Activated CD8-positive, alpha-beta memory T cell treated with anti-CD3 and anti-CD28 coated beads, Interleukin-2, amount 50 U/mL, for 48 hours (primary cell): ENCODE data around the gene VAT1L.
"Not testable (repeated sequence)": the region's sequence is repeated elsewhere in the genome, so short reads cannot be mapped to it uniquely, and the experiment has no call there.

Experiments
- DNase-seq: peaks from one replicate; pipeline ENCODE4 v3.0.0-alpha.2; 2020

VAT1L gene

DNA sequence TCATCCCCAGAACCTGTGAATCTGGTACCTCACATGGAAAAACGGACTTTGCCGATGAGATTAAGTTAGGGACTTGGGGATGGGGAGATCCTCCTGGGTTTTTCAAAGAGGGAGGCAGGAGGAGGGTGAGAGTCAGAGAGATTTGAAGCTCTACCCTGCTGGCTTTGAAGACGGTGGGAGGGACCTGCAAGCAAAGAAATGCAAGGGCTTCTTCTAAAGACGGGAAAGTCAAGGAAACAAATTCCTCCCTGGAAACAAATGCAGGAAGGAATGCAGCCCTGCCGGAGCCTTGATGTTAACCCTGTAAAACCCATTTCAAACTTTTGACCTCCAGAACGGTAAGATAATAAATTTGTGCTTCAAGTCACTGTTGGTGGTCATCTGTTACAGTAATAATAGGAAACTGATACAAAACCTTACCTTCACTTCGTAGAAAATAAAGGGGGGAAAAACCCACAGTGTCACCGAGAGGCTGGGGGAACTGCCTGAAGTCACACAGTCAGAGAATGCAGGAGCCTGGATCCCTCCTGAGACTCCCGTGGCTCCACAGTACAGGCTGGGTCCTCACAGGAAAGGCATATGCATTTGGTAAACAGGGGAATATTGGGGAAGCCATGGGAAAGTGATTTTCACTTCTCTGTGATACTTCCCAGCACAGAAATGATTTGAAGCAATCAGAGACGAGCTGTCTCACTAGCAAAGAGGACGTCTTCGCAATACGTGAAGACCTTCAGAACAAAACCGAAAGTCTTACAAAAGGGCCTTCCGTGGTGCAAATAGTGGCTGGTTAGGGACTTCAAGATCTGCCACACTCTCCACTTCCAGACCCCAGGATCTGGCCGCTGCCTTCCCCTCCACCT is 175.1 kb downstream of the VAT1L start:
- DNase-seq = no peak

DNA sequence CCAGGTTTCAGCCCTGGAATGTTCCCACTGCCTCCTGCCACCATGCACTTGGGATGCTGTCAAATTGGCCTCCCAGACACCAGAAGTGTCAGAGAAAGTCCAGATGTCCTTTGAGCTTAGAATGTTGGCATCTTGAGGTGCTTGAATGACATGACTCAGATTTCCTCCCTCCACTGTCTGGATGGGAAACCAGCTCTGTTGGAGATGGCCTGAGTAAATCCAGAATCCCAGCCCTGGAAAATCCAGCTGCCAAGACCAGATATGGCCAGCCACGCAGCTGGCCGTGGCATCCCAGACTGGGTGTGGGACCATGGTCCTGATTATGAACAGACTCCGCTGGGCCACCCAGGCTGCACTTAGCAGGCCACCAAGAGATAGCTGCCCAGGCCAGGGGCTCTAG is 177.0 kb downstream of the VAT1L start:
- no peak for DNase-seq

DNA sequence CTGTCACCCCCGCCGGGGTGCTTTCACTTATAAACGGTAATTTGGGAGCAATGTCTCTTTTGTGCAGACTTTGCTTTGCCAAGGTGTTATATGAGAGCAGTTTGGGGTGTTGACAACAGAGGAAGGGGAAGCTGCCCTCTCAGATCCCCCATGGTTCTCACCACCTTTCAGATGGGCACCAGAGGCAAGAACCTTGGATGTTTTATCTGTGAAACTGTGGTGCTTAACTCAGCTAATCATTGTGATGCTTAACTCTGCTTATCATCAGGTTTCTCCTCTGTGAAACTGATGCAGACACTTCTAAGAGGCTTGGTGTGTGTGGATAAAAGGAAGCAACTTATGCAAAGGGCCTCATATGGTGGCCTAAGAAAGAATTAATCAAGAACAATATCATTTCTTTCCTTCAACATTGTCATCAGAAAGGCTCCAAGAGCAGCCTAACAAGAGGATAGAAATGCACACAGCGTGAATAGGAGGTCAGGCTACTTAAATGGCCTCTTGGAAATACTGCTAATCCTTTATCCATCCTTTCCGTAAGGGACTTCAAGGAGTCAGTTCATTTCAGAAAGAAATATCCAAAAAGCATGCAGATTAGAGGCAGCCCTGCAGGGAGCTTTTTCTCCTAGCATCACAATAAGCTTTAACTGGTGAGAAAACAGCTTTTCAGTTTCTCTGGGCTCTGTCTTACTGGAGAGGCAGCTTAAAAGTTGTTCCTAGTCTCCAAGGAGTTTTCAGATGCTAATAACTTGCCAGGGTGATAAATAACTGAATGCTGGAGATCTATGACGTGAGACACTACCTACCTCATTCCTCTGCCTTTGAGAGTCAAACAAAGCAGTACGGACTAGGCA is 178.9 kb downstream of the VAT1L start:
- DNase-seq = no peak

DNA sequence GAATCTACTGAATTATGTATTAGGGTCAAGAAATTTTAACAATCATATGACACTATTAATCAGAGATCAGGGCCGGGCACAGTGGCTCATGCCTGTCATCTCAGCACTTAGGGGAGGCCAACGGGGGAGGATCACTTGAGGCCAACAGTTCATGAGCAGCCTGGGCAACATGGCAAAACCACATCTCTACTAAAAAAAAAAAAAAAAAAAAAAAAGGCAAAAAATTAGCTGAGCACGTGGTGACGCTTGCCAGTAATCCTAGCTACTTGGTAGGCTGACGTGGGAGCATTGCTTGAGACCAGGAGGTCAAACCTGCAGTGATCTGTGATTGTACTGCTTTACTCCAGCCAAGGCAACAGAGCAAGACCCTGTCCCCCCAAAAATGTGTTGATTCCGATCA is 181.5 kb downstream of the VAT1L start:
- no peak for DNase-seq

DNA sequence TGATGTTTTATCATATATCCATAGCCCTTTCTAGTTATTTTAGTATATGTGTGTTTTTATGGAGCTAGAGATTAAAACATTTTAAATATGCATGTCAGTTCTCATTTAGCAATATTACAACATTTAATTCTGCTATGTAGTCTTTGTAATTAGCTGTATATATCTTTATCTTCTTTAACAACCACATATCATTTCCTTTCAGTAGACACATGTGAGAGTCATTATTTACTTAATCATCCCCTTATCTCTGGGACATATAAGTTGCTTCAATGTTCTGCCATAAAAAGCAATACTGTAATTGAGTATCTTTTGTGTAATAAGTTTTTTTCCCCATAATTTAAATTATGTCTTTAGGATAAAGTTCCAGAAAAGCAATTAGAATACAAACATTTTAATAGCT is 182.0 kb downstream of the VAT1L start:
- DNase-seq = no peak

DNA sequence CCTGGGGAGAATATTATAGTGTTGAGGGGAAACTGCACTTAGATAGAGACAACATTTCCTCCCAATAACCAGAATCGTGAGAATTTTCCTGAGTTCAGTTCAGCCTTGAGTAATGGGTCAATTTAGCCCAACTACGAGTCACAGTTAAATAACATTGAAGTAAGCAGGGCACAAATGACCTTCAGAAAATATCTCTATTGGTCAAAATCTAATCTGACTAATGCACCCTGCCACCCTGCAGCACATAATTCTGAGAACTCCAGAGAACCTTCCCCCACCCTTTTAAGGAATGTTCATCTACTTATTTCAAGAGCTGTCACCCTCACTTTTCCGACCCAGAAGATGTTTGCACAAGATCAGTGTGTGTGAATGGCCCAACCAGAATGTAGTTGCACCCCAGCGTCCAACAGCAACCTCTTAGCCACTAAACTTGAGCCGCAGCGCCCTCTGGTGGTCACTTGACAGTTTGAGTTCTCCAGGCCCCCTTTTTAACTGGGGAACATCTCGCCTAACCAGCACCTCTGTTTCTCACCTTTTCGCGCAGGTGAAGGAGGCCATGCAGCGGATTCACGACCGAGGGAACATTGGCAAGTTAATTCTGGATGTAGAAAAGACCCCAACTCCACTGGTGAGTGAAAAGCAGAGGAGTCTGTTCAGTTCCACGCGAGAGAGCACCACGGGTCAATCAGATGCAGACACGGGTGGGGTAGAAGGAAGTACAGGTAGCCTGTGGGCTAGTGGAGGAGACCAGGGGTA is 183.1 kb downstream of the VAT1L start:
- peak; percentile 94 for DNase-seq

DNA sequence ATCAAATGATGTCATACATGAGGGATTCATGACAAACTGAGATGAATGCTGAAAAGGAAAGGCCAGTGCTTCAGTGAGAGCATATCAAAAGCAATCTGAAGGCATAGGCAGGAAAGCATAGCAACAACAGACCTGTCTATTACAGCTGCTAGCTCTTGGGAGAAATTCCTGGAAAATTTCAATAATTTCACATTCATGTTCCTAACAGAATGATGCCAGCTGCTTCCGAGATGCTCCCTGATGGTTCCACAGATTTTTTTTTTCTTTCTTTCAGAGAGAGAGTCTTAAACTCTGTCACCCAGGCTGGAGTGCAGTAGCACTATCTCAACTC is 183.7 kb downstream of the VAT1L start:
- DNase-seq = no peak

DNA sequence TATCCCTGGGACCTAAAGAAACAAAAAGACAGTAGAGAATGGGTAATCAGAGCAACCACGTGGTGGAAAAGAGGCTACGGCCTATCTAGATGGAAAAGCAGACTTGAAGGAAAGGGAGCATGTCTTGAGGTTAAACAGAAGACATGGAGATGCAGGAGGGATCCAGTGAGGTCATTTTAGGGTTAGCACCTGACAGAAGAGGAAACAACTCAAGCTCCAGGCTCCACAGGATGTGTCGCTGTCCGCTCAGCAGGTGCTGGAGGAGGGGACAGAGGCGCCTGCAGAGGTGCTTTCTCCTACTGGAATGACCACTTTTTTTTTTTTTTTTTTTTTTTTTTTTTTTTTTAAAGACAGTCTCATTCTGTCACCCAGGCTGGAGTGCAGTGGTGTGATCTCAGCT is 186.5 kb downstream of the VAT1L start:
- DNase-seq = no peak

DNA sequence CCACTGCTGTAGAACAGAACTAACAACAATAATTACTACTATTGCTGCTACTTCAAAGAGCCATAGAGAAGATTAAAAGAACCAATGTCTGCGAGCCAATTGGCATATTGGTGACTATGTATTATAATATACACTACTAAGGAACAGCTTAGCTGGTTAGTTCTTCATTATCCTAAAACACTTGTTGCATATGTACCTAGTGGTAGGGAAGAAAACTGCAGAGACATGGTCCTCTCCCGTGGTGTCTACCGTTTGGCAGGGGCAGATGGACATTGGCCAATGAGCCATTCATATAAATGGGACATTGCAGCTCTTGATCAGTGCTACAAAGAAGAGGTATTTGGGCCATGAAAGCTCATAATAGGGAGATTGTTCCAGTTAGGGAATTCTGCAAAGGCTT is 187.6 kb downstream of the VAT1L start:
- no peak for DNase-seq

DNA sequence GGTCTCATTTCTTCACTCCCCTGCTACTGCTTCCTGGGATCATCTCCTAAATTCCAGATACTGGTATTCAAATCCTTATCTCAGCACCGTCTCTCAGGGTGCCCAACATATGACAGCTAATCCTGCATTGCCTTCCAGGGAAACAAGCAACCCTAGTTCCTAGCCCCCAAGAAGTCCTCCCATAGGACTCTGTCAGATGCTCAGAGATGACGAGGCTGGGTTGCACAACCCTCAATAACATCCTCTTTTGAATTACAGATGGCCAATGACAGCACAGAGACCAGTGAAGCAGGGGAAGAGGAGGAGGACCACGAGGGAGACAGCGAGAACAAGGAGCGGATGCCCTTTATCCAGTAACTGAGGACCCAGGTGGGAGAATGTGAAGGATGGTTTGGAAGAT is 189.0 kb downstream of the VAT1L start:
- no peak for DNase-seq

DNA sequence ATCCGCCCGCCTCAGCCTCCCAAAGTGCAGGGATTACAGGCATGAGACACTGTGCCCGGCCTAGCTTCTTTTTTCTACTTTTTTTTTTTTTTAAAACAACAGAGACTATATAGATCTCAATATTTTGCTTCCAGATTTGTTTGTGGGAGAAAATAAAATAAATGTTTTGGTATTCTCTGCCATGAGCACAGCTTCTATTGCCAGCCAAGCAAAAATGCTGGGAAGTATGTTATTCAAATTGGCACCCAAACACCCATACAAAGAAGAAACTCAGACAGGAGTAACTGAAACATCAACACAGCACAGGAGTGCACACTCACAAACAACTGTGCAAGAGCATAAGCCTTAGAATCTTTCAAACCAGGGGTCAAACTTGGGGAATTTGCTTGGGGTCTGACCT is 196.7 kb downstream of the VAT1L start:
- no peak for DNase-seq

DNA sequence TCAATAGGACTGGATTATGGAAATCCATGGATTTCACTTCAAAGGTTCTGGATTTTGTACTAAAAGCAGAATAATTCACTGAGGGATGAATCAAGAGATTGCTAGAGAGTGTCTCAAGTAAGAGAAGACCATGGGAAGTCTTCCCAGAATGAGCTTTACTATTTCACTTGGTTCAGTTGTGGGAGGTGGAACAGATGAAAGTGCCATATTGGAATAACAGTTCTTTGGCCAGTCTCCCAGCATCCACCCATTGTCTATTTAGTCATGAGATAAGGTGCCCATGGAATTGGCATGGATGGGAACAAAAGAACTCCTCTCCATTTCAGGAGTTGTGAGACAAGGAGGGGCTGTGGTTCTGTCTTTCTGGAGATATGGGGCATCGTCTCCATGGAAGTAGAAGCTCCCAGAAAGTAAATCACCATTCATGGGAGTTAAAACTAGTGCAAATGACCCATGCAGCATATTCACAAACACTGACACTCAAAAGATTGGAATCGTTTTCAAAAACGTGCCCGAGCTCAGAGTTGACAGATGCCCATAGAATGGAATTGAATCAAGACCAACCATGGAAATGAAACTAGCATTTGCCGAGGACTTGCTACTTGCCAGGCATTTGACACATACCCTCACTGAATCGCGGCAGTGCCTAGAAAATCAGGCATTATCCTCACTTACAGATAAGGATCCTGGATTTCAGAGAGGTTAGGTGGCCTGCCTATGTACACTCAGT is 197.8 kb downstream of the VAT1L start:
- no peak for DNase-seq

DNA sequence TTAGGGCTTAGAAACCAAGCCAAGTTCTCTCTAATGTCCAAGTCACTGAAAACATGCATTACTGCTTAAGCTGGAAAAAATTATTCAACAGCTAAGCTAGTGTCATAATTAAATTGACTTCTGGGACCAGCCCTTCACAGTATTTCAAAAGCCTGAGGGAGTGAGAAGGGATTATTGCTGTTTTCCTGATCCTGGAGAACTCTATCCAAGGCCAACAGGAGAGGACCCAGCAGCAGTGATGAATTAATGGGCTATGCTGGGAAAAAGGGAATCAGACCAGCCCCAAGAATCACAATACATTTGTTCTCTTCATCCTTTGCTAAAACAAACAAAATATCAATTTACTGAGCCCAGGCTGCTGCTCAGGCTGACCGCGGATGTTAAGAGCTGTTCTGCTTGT is 199.4 kb downstream of the VAT1L start:
- no peak for DNase-seq

DNA sequence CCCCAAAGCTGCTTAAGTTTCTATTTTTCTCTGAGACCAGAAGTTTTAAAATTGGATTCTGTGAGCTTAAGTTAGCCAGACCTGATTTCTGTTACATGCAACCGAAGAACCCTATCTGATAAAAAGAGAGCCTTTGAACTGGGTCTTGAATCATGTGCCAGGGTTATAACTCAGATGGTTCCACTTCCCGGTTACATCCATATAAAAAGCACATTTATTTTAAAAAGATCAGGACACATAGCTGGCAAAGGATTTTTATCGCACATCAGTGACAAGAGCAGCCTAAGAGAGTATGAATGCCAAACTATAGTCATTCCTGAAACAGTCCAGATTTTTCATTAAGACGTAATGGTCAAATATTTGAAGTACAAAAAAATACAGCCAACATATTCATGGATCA is 201.5 kb downstream of the VAT1L start:
- DNase-seq = no peak

DNA sequence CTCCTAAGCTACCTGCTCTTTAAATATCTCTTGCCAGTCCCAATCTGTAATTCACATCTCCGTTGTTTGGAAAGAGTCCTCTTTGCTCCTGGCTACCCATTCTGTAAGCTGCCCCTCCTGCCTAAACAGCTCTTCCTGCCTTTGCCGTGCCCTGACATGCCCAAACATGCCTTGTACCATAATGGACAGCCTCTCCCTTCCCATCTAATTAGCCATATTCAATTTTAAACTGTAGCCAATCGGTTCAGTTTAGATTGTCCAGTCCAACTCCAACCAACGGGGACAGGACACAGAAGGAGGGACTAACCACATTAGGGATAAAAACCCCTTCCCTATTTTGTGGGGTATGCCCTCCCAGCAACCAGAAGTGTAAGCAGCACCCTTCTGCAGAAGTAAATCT is 203.3 kb downstream of the VAT1L start:
- no peak for DNase-seq

DNA sequence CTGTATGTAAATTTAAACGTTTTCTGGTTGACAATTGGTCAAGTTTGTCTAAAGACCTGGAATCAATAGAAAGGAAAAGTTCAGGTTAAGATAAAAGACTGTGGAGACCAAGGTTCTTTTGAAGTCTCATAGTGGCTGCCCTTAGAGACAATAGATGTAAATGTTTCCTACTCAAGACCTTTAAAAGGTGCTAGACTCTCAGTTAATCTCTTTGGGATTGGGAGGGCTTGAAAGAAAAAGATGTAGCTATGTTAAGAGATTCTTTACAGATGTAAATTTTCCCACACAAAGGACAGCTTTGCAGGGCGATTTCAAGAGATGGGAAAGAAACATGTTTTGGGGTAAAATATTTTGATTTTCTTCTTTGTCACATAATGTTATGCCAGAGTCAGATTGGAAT is 204.0 kb downstream of the VAT1L start:
- not testable (repeated sequence) for DNase-seq

DNA sequence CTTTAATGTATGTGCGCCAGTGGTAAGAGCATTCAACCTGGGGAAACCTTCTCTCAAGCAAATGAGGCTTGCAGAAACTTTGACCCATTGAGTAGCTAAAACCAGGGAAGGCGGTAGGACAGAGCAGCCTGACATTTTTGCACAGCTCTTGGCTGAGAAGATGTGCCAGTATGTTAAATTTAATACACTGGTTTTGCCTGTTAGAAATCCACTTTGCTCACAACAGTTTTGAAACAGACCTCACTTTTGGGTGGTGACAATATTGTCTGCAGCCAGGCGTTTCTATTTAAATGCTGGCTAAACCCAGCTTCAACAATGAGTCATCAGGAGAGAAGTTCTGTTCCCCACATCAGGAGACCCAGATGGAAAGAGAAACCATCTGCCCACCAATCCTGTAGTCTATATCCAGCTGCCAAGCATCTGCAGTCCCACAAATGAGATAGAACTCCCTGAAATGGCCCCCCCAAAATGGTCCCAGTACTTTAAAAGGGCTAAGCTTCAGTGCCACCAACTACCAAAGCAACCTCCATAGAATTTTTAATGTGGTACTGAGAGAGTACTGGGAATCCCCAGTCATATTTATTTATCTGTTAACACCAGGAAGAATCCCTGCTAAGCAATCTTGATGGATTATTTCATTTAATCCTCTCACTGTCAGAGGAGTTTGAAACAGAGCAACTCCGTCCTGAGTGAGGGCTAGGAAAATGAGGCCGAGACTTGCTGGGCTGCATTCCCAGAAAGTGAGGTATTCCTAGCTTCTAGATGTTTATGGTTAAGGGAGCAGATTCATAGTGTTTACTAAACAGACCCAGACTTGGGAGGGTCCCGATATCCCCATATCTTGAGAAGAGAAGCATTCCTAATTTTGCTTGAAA is 205.0 kb downstream of the VAT1L start:
- DNase-seq = no peak

DNA sequence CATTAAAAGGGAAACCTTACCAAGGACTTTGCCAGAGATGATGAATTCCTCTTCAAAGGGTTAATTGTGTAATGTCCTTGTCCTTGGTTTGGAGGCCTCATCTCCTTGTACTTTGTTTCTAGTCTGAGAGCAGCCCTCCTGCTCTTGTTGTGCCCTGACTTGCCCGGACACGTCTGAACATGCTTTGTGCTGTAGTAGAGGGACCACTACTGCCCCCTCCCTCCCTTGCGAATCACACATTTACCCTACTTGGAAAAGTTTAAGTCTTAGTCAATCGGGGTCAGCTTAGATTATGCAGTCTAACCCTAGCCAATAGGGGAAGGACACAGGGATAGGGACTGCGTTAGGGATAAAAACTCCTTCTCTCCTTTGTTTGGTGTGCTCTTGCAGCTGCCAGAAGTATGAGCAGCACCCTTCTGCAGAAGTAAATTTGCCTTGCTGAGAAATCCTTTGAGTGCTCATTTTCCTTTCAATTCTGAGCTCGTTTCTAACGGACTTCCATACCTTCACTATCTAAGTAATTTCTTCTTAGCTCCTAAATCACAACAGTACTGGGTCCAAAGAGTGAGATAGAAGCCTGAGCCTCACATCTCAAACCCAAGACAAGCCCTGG is 207.6 kb downstream of the VAT1L start:
- DNase-seq = no peak

DNA sequence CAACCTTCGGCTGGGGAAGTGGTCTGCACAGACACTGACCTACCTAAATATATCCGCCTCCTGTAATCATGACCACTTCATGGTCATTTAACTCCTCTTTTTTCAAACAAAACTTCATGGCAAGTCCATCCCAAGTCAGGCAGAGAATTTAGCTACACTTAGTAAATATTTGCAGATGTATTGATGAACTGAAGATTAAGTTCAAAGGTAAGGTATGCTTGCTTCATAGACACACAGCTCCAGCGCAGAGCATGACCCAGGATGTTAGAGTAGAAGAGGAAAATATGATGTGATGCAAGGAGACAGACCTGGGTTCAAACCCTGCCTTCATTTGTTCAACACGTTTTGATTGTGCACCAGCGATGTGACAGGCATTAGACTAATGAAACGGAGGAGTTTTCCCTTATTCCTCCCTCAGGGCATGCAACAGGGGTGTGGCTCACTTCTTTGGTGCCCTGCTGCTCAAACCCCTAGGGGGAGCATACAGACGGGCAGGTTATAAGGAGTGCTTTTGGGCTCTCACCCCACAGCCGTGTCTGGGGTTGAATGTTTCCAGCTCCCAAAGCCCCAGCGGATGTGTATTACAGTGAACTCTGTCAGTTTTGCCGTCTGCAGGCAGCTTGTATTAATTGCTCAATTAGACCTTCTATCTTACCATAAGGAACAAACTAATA is 210.1 kb downstream of the VAT1L start:
- DNase-seq = no peak

DNA sequence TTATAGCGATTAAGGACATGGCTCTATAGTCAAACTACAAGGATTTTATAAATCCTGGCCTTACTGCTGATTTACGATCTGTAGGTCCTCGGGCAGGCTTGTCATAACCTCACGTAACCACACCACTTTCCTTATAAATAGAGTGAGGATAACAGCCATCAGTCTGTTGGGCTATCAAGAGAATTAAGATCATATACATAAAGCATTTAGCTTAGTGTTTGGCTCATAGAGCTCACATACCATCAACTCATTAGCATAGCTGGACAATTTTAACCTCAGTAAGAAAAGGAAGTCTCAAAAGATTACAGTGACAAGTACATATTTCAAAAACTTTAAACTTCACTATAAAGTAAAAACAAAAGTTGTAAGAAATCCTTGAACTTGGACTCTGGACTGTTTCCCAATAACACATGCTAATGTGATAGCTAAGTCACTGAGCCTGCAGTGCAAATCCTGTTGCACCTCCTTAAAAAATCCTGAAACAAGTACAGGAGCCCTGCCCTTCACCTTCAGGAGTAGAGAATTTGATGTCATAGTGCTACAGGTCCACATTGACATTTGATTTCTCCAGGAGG is 213.2 kb downstream of the VAT1L start:
- DNase-seq = no peak
